ENCODE results near the gene GPR160.
"Not testable (repeated sequence)": the region's sequence is repeated elsewhere in the genome, so short reads cannot be mapped to it uniquely, and the experiment has no call there.

The GPR160 gene

DNA sequence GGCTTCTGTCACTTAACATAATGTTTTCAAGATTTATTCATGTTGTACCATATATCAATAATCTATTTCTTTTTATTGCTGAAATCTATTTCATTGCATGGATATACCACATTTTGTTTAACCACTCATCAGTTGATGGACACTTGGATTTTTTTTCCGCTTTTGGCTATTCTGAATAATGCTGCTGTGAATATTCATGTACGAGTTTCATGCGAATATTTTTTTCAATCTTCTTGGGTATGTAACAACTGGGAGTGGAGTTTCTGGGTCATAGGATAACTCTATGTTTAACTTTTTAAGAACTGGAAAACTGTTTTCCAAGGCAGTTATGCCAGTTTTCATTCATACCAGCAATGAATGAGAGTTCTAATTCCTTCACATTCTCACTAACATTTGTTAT is 21.7 kb upstream of the GPR160 start:
- no peaks in the 10 kb centered on the region for H3K36me3 Mint-ChIP-seq

GRCh38 chr3:170019306-170019705 is 18.5 kb upstream of the GPR160 start:
- peaks cover 28% of the 10 kb centered on the region for H3K4me1 Mint-ChIP-seq
- H3K27me3 Mint-ChIP-seq, H3K36me3 Mint-ChIP-seq, H3K27ac Mint-ChIP-seq, H3K9me3 Mint-ChIP-seq, H3K4me3 Mint-ChIP-seq: not testable (repeated sequence)

More for the DNA sequence above, 21.7 kb upstream of the GPR160 start:
- H3K4me3 Mint-ChIP-seq = no peak overlapping the region
- H3K9me3 Mint-ChIP-seq = no peaks in the 10 kb centered on the region
- H3K27ac Mint-ChIP-seq = no peak overlapping the region
- H3K4me1 Mint-ChIP-seq = peaks cover 20% of the 10 kb centered on the region
- no peaks in the 10 kb centered on the region for H3K27me3 Mint-ChIP-seq

- Mint-ChIP-seq H3K27ac (peak overlapping the region; percentile 83), H3K4me1 (peaks cover 28% of the 10 kb centered on the region), H3K36me3 (no peaks in the 10 kb centered on the region), H3K27me3 (no peaks in the 10 kb centered on the region), H3K9me3 (no peaks in the 10 kb centered on the region), H3K4me3 (no peak overlapping the region)
Observed at GRCh38 chr3:170021083-170021482, 16.7 kb upstream of the GPR160 start.

- Mint-ChIP-seq H3K9me3 (no peaks in the 10 kb centered on the region), H3K27me3 (no peaks in the 10 kb centered on the region), H3K36me3 (no peaks in the 10 kb centered on the region), H3K27ac (no peak overlapping the region), H3K4me1 (peaks cover 33% of the 10 kb centered on the region), H3K4me3 (no peak overlapping the region)
Observed at GRCh38 chr3:170022336-170022735, 15.5 kb upstream of the GPR160 start.

DNA sequence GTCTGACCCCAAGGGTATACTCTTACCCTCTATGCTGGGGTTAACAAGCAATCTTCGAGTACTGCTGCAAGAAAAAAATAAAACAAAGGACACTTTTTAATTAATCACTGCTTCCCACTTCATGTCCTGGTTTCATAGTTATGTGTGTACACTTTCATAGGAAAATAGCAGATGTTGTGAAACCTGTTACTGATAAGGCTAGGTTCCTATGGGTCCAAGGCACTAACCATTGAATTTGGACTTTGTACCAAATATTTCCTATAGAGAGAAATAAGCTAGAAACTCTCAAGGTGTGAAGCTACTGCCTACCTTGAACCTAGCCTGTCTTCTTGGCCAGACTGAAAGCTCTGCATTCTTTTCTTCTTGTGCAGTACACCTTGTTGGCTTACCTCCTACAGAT is 14.6 kb upstream of the GPR160 start:
- Mint-ChIP-seq H3K27me3 (no peaks in the 10 kb centered on the region), H3K4me3 (no peak overlapping the region), H3K4me1 (peaks cover 39% of the 10 kb centered on the region), H3K27ac (no peak overlapping the region), H3K36me3 (no peaks in the 10 kb centered on the region), H3K9me3 (no peaks in the 10 kb centered on the region)

DNA sequence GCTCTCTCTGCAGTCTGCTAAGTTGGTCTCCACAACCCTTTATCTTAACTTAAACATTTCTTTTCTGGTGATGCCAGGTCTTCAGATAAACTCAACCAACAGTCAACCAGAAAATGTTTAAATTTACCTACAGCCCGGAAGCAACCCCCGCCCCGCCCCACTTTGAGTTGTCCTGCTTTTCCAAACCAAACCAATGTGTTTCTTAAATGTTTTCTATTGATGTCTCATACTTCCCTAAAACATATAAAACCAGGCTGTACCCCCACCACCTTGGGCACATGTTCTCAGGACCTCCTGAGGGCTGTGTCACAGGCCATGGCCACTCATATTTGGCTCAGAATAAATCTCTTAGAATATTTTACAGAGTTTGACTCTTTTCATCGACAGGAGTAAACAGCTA is 13.2 kb upstream of the GPR160 start:
- H3K9me3 Mint-ChIP-seq = peaks cover 6% of the 10 kb centered on the region
- H3K27ac Mint-ChIP-seq = no peak overlapping the region
- peaks cover 3% of the 10 kb centered on the region for H3K36me3 Mint-ChIP-seq
- H3K4me3 Mint-ChIP-seq = no peak overlapping the region
- H3K27me3 Mint-ChIP-seq = no peaks in the 10 kb centered on the region
- H3K4me1 Mint-ChIP-seq = peaks cover 39% of the 10 kb centered on the region

GRCh38 chr3:170027233-170028102 is 10.3 kb upstream of the GPR160 start:
- H3K27me3 Mint-ChIP-seq = no peaks in the 10 kb centered on the region
- H3K4me3 Mint-ChIP-seq = no peak overlapping the region
- no peak overlapping the region for H3K27ac Mint-ChIP-seq
- peaks cover 6% of the 10 kb centered on the region for H3K9me3 Mint-ChIP-seq
- H3K36me3 Mint-ChIP-seq = peaks cover 3% of the 10 kb centered on the region
- peaks cover 30% of the 10 kb centered on the region for H3K4me1 Mint-ChIP-seq

DNA sequence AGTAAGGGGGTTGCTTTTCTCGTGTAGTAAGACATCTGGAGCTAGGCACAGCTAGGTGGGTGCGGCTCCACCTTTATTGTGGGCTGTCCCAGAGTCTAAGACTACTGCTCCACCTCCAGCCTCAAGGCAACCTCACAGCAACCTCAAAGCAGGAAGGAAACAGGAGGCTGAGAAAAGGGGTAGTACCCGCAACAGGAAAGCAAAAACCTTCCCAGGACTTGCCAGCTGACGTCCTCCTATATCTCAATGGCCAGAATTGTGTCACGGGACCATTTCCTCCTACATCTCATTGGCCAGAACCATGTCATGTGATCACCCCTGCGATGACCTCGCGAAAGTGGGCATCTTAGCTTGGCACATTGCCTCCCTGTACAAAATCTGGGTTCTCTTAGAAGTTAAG is 4.3 kb upstream of the GPR160 start:
- Mint-ChIP-seq H3K9me3 (peaks cover 3% of the 10 kb centered on the region), H3K27ac (peak overlapping the region; percentile 69), H3K4me1 (peaks cover 41% of the 10 kb centered on the region), H3K4me3 (peak overlapping the region; percentile 27), H3K36me3 (peaks cover 3% of the 10 kb centered on the region), H3K27me3 (no peaks in the 10 kb centered on the region)

DNA sequence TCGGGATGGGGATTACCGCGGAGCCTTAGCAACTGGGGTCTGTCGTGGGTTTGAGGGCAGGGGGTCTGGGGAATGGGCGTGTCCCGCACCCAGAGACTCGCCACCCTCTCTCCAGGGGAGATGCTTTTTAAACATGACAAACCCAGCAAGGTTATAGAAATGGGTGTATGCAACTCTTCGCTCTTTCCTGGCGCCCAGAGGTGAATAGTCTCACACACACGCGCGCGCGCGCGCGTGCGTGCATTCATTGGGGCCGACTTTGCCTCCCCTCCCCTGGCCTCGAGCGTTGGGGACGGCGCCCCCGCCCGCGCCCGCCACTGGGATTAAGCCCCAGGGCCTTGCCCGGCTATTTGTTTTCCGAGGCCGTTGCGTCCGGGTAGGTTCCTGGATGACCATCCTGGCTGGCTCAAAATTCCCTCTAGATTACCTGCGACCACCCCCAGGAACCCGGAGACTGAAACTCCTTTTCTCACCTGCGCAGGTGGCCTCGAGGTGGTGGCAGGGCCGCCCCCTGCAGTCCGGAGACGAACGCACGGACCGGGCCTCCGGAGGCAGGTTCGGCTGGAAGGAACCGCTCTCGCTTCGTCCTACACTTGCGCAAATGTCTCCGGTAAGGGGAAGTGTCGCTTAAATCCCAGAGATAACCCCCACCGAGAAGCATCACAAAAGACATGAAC is 777 bp downstream of the GPR160 start:
- H3K36me3 Mint-ChIP-seq = peaks cover 5% of the 10 kb centered on the region
- no peaks in the 10 kb centered on the region for H3K9me3 Mint-ChIP-seq
- H3K4me1 Mint-ChIP-seq = peaks cover 28% of the 10 kb centered on the region
- no peaks in the 10 kb centered on the region for H3K27me3 Mint-ChIP-seq
- H3K4me3 Mint-ChIP-seq = peak overlapping the region; percentile 86
- no peak overlapping the region for H3K27ac Mint-ChIP-seq

GRCh38 chr3:170040418-170040817 is 2.6 kb downstream of the GPR160 start:
- peaks cover 34% of the 10 kb centered on the region for H3K4me1 Mint-ChIP-seq
- H3K36me3 Mint-ChIP-seq = peaks cover 5% of the 10 kb centered on the region
- H3K27me3 Mint-ChIP-seq = no peaks in the 10 kb centered on the region
- no peaks in the 10 kb centered on the region for H3K9me3 Mint-ChIP-seq
- no peak overlapping the region for H3K4me3 Mint-ChIP-seq
- no peak overlapping the region for H3K27ac Mint-ChIP-seq

DNA sequence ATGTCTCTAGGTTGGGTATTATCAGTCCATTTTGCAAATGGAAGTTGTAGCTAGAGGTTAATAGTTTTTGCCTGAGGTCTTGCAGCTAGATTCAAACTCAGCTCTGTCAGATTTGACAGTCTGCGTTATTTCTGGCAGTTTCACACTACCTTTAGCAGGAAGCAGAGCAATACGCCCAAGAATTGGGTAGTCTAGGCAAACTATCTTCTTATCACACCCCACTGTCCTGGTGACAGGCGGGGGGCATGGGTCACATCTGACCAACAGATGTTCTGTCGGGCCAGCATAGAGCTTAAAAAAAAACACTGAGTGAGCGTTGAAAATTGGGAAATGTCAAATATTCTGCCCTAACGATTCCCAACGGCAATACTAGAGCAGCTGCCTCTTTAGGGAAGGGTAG is 5.7 kb downstream of the GPR160 start:
- H3K9me3 Mint-ChIP-seq = no peaks in the 10 kb centered on the region
- no peak overlapping the region for H3K27ac Mint-ChIP-seq
- H3K4me3 Mint-ChIP-seq = no peak overlapping the region
- H3K27me3 Mint-ChIP-seq = no peaks in the 10 kb centered on the region
- peaks cover 5% of the 10 kb centered on the region for H3K36me3 Mint-ChIP-seq
- H3K4me1 Mint-ChIP-seq = peaks cover 30% of the 10 kb centered on the region

DNA sequence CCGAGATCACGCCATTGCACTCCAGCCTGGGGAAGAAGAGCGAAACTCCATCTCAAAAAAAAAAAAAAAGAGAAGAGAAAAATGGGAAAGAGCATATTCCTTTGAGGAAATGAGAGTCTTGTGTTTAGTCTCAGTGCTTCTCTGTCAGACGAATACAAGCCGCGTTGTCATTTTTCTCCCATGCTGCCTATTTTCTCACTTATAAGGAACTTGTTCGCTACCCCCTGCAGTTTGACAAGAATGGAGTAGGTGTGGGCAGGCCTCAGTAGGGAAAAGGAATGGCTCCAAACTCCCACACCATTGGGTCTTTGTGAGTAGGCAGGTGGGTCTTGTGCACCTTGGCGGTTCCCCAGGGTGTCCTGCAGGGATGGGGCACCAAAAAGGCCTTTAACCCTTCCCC is 6.5 kb downstream of the GPR160 start:
- no peaks in the 10 kb centered on the region for H3K9me3 Mint-ChIP-seq

GRCh38 chr3:170044795-170045244 is 7.0 kb downstream of the GPR160 start:
- peaks cover 5% of the 10 kb centered on the region for H3K36me3 Mint-ChIP-seq
- H3K4me3 Mint-ChIP-seq = no peak overlapping the region
- H3K27ac Mint-ChIP-seq = peak overlapping the region; percentile 24
- H3K4me1 Mint-ChIP-seq = peaks cover 26% of the 10 kb centered on the region
- no peaks in the 10 kb centered on the region for H3K27me3 Mint-ChIP-seq
- H3K9me3 Mint-ChIP-seq = no peaks in the 10 kb centered on the region

More for the DNA sequence above, 6.5 kb downstream of the GPR160 start:
- H3K4me1 Mint-ChIP-seq = peaks cover 27% of the 10 kb centered on the region
- H3K36me3 Mint-ChIP-seq = peaks cover 5% of the 10 kb centered on the region
- no peak overlapping the region for H3K27ac Mint-ChIP-seq
- no peak overlapping the region for H3K4me3 Mint-ChIP-seq
- H3K27me3 Mint-ChIP-seq = no peaks in the 10 kb centered on the region

GRCh38 chr3:170046269-170047132 is 8.7 kb downstream of the GPR160 start:
- H3K27ac Mint-ChIP-seq = no peak overlapping the region
- no peak overlapping the region for H3K4me3 Mint-ChIP-seq
- no peaks in the 10 kb centered on the region for H3K27me3 Mint-ChIP-seq
- peaks cover 23% of the 10 kb centered on the region for H3K4me1 Mint-ChIP-seq
- peaks cover 3% of the 10 kb centered on the region for H3K36me3 Mint-ChIP-seq
- H3K9me3 Mint-ChIP-seq = no peaks in the 10 kb centered on the region

- no peak overlapping the region for H3K4me3 Mint-ChIP-seq
- no peak overlapping the region for H3K27ac Mint-ChIP-seq
- H3K9me3 Mint-ChIP-seq = no peaks in the 10 kb centered on the region
- H3K4me1 Mint-ChIP-seq = peaks cover 23% of the 10 kb centered on the region
- no peaks in the 10 kb centered on the region for H3K27me3 Mint-ChIP-seq
- peaks cover 3% of the 10 kb centered on the region for H3K36me3 Mint-ChIP-seq
Observed at GRCh38 chr3:170047133-170047404, 9.3 kb downstream of the GPR160 start.

All from activated naive CD4-positive, alpha-beta T cell treated with anti-CD3 and anti-CD28 coated beads, Interleukin-2, amount 50 U/mL, for 24 hours (primary cell).